H1 (cell line): ENCODE data around the gene GTF2F1. TPM values are rescaled to one million over a fixed set of nuclear protein-coding genes. Genes with fewer than 3 reads are reported as not detected.

Source experiments
- CTCF ChIA-PET: fragments of 300-600 bp; sonication (Branson Sonifier 250); formaldehyde crosslinking; loops from one replicate; lab custom pipeline; 2021; ENCODE audit not compliant: partially characterized antibody; lab: Charles Lee
- POLR2A ChIA-PET: fragments of 300-600 bp; sonication (Branson Sonifier 250); formaldehyde crosslinking; loops from one replicate; lab custom pipeline; 2021; ENCODE audit warnings: inconsistent platforms; ENCODE audit not compliant: partially characterized antibody; lab: Charles Lee
- DNase-seq, 2 experiments: peaks; one replicate each; pipeline versions ENCODE4 v3.0.0 to v3.0.0-alpha.2; 2010 to 2022; ENCODE audit warnings: low spot score in 2 of 2, low read depth in 1 of 2, mixed read lengths in 1 of 2
- FAIRE-seq: peaks from 2 replicates; lab custom pipeline; 2011; peaks lifted over from hg19 to GRCh38; lab: Jason Lieb, UNC
- H2AFZ ChIP-seq: 2 replicates; pipeline ENCODE4 v1.8.1; 2012; ENCODE audit warnings: low read length, inconsistent platforms
- H2AK5ac ChIP-seq: 2 replicates; pipeline ENCODE4 v1.6.1; 2013; ENCODE audit warnings: low read depth, low read length
- H2BK120ac ChIP-seq: replicated peaks from 2 replicates; pipeline ENCODE3; 2013; ENCODE audit warnings: low read depth, low read length, inconsistent platforms
- H2BK12ac ChIP-seq: 2 replicates; pipeline ENCODE4 v1.6.1; 2013; ENCODE audit warnings: low read depth, low read length
- H2BK15ac ChIP-seq: 2 replicates; pipeline ENCODE4 v1.6.1; 2013; ENCODE audit warnings: low read length
- H2BK20ac ChIP-seq: 2 replicates; pipeline ENCODE4 v1.6.1; 2013; ENCODE audit warnings: low read length
- H2BK5ac ChIP-seq: 2 replicates; pipeline ENCODE4 v1.6.1; 2013; ENCODE audit warnings: low read depth, low read length
- H3K14ac ChIP-seq: 2 replicates; pipeline ENCODE4 v1.6.1; 2013; ENCODE audit warnings: inconsistent platforms; ENCODE audit not compliant: insufficient read length
- H3K18ac ChIP-seq: 2 replicates; pipeline ENCODE4 v1.6.1; 2013; ENCODE audit warnings: low read length; ENCODE audit errors: extremely low read depth
- H3K23ac ChIP-seq: 2 replicates; pipeline ENCODE4 v1.6.1; 2013; ENCODE audit warnings: inconsistent platforms; ENCODE audit not compliant: insufficient read length
- H3K23me2 ChIP-seq: 2 replicates; pipeline ENCODE4 v1.6.1; 2013; ENCODE audit warnings: low read depth, low read length
- H3K27ac ChIP-seq: 2 replicates; pipeline ENCODE4 v1.6.1; 2011; ENCODE audit warnings: low read depth, low read length, inconsistent platforms
- H3K27me3 ChIP-seq, 4 experiments: replicated peaks in 1 of 4; 1 replicate in 1 of 4; 2 replicates in 3 of 4; pipeline versions ENCODE4 v1.6.1 to v1.8.1; 2011 to 2013; ENCODE audit warnings: low read length in 3 of 4, mild to moderate bottlenecking in 3 of 4, inconsistent platforms in 2 of 4, mixed read lengths in 2 of 4, moderate library complexity in 1 of 4; ENCODE audit not compliant: control insufficient read depth in 3 of 4, insufficient read depth in 3 of 4; ENCODE audit errors: extremely low read depth in 1 of 4
- H3K36me3 ChIP-seq, 4 experiments: 2 replicates each; pipeline versions ENCODE4 v1.6.1 to v1.8.1; 2011 to 2013; ENCODE audit warnings: mild to moderate bottlenecking in 4 of 4, low read length in 3 of 4, moderate library complexity in 2 of 4, control low read depth in 1 of 4, inconsistent platforms in 1 of 4; ENCODE audit not compliant: insufficient read depth in 4 of 4, control insufficient read depth in 2 of 4
- H3K4ac ChIP-seq: replicated peaks from 2 replicates; pipeline ENCODE3; 2013; ENCODE audit warnings: low read length, low read depth, mixed read lengths, inconsistent platforms; ENCODE audit not compliant: insufficient read length
- H3K4me1 ChIP-seq, 4 experiments: replicated peaks in 1 of 4; 1 replicate in 1 of 4; 2 replicates in 3 of 4; pipeline versions ENCODE4 v1.6.1 to v1.8.1; 2011 to 2013; ENCODE audit warnings: low read length in 3 of 4, inconsistent platforms in 2 of 4, mixed read lengths in 1 of 4; ENCODE audit not compliant: insufficient read depth in 4 of 4, control insufficient read depth in 3 of 4
- H3K4me2 ChIP-seq, 2 experiments: 2 replicates each; pipeline versions ENCODE4 v1.6.1 to v1.8.1; 2011 to 2013; ENCODE audit warnings: low read depth in 2 of 2, low read length in 2 of 2, control low read depth in 1 of 2, inconsistent platforms in 1 of 2, mild to moderate bottlenecking in 1 of 2; ENCODE audit not compliant: insufficient read depth in 1 of 2
- H3K4me3 ChIP-seq, 4 experiments: fragments of 200-600, 300-600 bp in 1 of 4; sonication (generic), shearing (Covaris generic), sonication (Bioruptor Twin) in 1 of 4; 2 replicates each; pipeline versions ENCODE4 v1.5.1 to v1.8.1; 2011 to 2016; ENCODE audit warnings: low read length in 4 of 4, low read depth in 3 of 4, control low read depth in 2 of 4, inconsistent platforms in 2 of 4, mild to moderate bottlenecking in 2 of 4, mixed read lengths in 1 of 4, moderate library complexity in 1 of 4; ENCODE audit not compliant: insufficient read depth in 2 of 4; ENCODE audit errors: extremely low read depth in 1 of 4
- H3K56ac ChIP-seq: replicated peaks from 2 replicates; pipeline ENCODE3; 2013; ENCODE audit warnings: low read depth, mild to moderate bottlenecking, mixed read lengths, low read length, inconsistent platforms; ENCODE audit not compliant: insufficient read length
- H3K79me1 ChIP-seq: 2 replicates; pipeline ENCODE4 v1.6.1; 2013; ENCODE audit warnings: low read depth, low read length, control low read depth
- H3K79me2 ChIP-seq, 2 experiments: 2 replicates each; pipeline versions ENCODE4 v1.6.1 to v1.8.1; 2012 to 2013; ENCODE audit warnings: low read length in 2 of 2, mild to moderate bottlenecking in 2 of 2, inconsistent platforms in 1 of 2; ENCODE audit not compliant: insufficient read depth in 2 of 2, control insufficient read depth in 1 of 2
- H3K9ac ChIP-seq, 4 experiments: replicated peaks in 1 of 4; 1 replicate in 1 of 4; 2 replicates in 3 of 4; pipeline versions ENCODE4 v1.6.1 to v1.8.1; 2011 to 2013; ENCODE audit warnings: low read depth in 3 of 4, low read length in 3 of 4, control low read depth in 2 of 4, mild to moderate bottlenecking in 2 of 4, moderate library complexity in 2 of 4, inconsistent platforms in 1 of 4; ENCODE audit errors: extremely low read depth in 1 of 4
- H3K9me3 ChIP-seq, 2 experiments: 2 replicates each; pipeline versions ENCODE4 v1.6.1 to v1.8.1; 2012 to 2013; ENCODE audit warnings: mild to moderate bottlenecking in 2 of 2, moderate library complexity in 2 of 2, control low read depth in 1 of 2, inconsistent platforms in 1 of 2, low read depth in 1 of 2, low read length in 1 of 2, mixed read lengths in 1 of 2; ENCODE audit not compliant: insufficient read depth in 2 of 2
- H4K20me1 ChIP-seq, 2 experiments: replicated peaks in 1 of 2; 2 replicates each; pipeline versions ENCODE3 to v1.8.1; 2011 to 2013; ENCODE audit warnings: inconsistent platforms in 2 of 2, low read length in 2 of 2, mild to moderate bottlenecking in 1 of 2; ENCODE audit not compliant: insufficient read depth in 2 of 2, control insufficient read depth in 1 of 2
- H4K5ac ChIP-seq: 2 replicates; pipeline ENCODE4 v1.6.1; 2013; ENCODE audit warnings: low read length, low read depth, mixed read lengths, inconsistent platforms; ENCODE audit not compliant: insufficient read length
- H4K8ac ChIP-seq: 2 replicates; pipeline ENCODE4 v1.8.0; 2013; ENCODE audit warnings: mild to moderate bottlenecking, moderate library complexity, low read length, inconsistent platforms; ENCODE audit not compliant: insufficient read depth; ENCODE audit errors: extremely low read depth
- H4K91ac ChIP-seq: replicated peaks from 2 replicates; pipeline ENCODE3; 2013; ENCODE audit warnings: low read length, mixed read lengths, inconsistent platforms; ENCODE audit not compliant: insufficient read length
- BCL11A ChIP-seq, 2 experiments: IDR thresholded peaks; one replicate each; pipeline ENCODE4 v1.6.1; 2011; ENCODE audit warnings: low read depth in 2 of 2, low read length in 2 of 2, mild to moderate bottlenecking in 2 of 2
- CEBPB ChIP-seq: IDR thresholded peaks from 2 replicates; pipeline ENCODE4 v1.6.1; 2012; ENCODE audit warnings: low read depth, low read length
- CREB1 ChIP-seq: IDR thresholded peaks from 2 replicates; pipeline ENCODE4 v1.6.1; 2012; ENCODE audit warnings: inconsistent platforms
- HDAC6 ChIP-seq: IDR thresholded peaks from one replicate; pipeline ENCODE4 v1.7.1; 2012; ENCODE audit warnings: low read depth, mild to moderate bottlenecking, inconsistent platforms, low read length, moderate library complexity
- KDM1A ChIP-seq: fragments of 200-600, 300-600 bp; sonication (generic); IDR thresholded peaks from 2 replicates; pipeline ENCODE4 v1.7.1; 2016; ENCODE audit warnings: mild to moderate bottlenecking, low read length, borderline replicate concordance
- PHF8 ChIP-seq: fragments of 200-600 bp; sonication (generic); conservative IDR thresholded peaks from 2 replicates; pipeline ENCODE4 v1.7.1; 2012; ENCODE audit warnings: low read depth, mild to moderate bottlenecking, inconsistent platforms, low read length, moderate library complexity
- RBBP5 ChIP-seq: IDR thresholded peaks from 2 replicates; pipeline ENCODE4 v1.7.1; 2012; ENCODE audit warnings: low read depth, mild to moderate bottlenecking, inconsistent platforms, low read length, moderate library complexity, borderline replicate concordance
- RNF2 ChIP-seq: fragments of 200-900, 300-1000 bp; sonication (generic); IDR thresholded peaks from 2 replicates; pipeline ENCODE4 v1.7.1; 2016; ENCODE audit warnings: borderline replicate concordance, low read depth, mild to moderate bottlenecking, antibody characterized with exemption, low read length; ENCODE audit not compliant: poor library complexity, severe bottlenecking; ENCODE audit errors: missing control alignments
- SIX5 ChIP-seq: IDR thresholded peaks from 2 replicates; pipeline ENCODE4 v1.6.1; 2011; ENCODE audit warnings: mild to moderate bottlenecking, low read depth, low read length
- TAF1 ChIP-seq: IDR thresholded peaks from 2 replicates; pipeline ENCODE4 v1.6.1; 2011; ENCODE audit warnings: mild to moderate bottlenecking, low read depth, low read length
- WGBS, 2 experiments: shearing (Covaris generic) in 1 of 2; methylation state at CpG; one replicate each; pipeline versions ENCODE4 v1.1.6 to v1.1.7; 2013 to 2015; ENCODE audit warnings: low lambda C conversion rate in 2 of 2, mixed read lengths in 2 of 2, inconsistent platforms in 1 of 2, low coverage in 1 of 2, missing lambda C conversion rate in 1 of 2; ENCODE audit not compliant: insufficient replicate concordance in 2 of 2, insufficient coverage in 1 of 2, insufficient read length in 1 of 2; ENCODE audit errors: extremely low coverage in 1 of 2, missing lambda C conversion rate in 1 of 2; 5-methylcytosine and 5-hydroxymethylcytosine counted together
- polyA plus RNA-seq, 7 experiments: library from polyadenylated mRNA; depleted of rRNA in 3 of 7; stranded (reverse) in 5 of 7; unstranded in 2 of 7; fragments of >200 nt in 5 of 7; fragments of 200-250 nt in 2 of 7; gene quantifications; 1 replicate in 5 of 7; 2 replicates in 1 of 7; 4 replicates in 1 of 7; pipeline versions ENCODE4 v1.2.1 to v1.2.3, GENCODE V29; 2011 to 2013; ENCODE audit warnings: missing spikeins in 2 of 7, mixed read lengths in 2 of 7
- total RNA-seq: library from RNA; stranded (reverse); fragmentation: NEBNext Ultra II Directional; extraction: Animal tissue kit (Norgen Biotek cat#: 25700); gene quantifications from 2 replicates; pipeline ENCODE4 v1.2.1, GENCODE V29; 2021

The GTF2F1 gene
- total and polyA plus RNA-seq, 2 of the 8 experiments (the other 6 are each of a cell fraction or from before 2014, with no cell fraction given): 29.3 to 56.3 TPM

DNA sequence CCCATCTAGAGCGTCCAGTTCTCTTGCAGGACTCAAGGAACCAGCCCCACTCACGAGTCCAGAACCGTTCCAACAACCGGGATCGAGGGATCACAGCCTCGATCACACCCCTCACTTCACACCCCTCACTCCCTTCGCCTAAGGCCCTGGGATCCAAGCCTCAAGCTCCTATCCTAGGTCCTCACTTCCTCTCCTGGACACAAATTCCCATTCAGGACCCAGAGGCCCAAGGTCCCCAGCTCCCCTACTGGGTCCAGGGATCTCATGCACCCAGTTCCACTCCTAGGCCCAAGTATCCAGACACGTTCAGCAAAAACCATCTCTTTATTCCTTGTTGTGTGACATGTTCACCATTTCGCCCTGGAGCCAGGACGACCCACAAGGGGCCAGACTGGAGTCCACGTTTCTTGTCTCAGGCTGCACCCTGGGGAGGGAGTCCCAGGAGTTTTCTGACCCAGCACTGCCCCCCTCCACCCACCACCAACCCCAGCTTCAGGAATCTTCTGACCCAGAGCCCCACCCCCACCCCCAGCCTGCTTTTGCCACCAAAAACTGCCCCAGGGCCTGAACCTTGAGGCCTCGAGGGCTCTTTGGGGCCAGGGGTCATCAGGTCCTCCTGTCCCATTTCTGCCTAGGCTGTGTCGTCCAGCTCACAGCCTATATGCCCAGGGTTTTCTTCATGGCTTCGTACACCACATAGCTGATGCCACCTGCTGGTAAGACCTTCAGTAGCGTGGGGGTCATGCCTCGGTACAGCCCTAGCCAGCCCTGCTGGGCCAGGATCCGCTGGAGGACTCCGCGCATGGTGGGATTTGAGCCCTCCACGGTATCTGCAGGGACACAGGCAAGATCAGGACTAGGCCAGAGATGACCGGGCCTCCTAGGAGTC lies 33.0 kb upstream of the GTF2F1 start:
- 0 out of 2 replicates have a peak overlapping the region, but pooled peaks have one; percentile 6 for H2AFZ ChIP-seq
- FAIRE-seq (no peak), DNase-seq (no peak)
- 0 out of 2 replicates have a peak overlapping the region, but pooled peaks have one; percentile 72 for H2BK15ac ChIP-seq
- H3K4me3 ChIP-seq: peak overlapping the region in 1 of 4 experiments; percentile 21; a peak in 1 of 8 replicates
- H4K91ac ChIP-seq: peak overlapping the region; percentile 93
- H2AK5ac ChIP-seq: peak overlapping the region; percentile 91
- 94% methylated on average over 21 of the region's 21 CpGs; no CpG with 5 or more reads in 1 of the 2 experiments for WGBS, 2 experiments
- H3K18ac ChIP-seq: peak overlapping the region; percentile 67; the same call in 1 of the 2 replicates
- no peak overlapping the region for H3K23ac ChIP-seq
- H2BK5ac ChIP-seq: no peak overlapping the region
- H3K79me1 ChIP-seq: peaks cover 2% of the 10 kb centered on the region; the same call in 1 of the 2 replicates
- H3K9me3 ChIP-seq: peaks cover 0 to 5% of the 10 kb centered on the region in 2 experiments; a peak in 2 of 4 replicates
- H4K8ac ChIP-seq: peak overlapping the region; percentile 66
- peak overlapping the region; percentile 71; the same call in 1 of the 2 replicates for H2BK12ac ChIP-seq
- peak overlapping the region; percentile 90 for H2BK120ac ChIP-seq
- H3K27me3 ChIP-seq: peaks cover 0 to 6% (median 0%) of the 10 kb centered on the region in 4 experiments; a peak in 2 of 7 replicates
- H4K5ac ChIP-seq: peak overlapping the region; percentile 73
- H2BK20ac ChIP-seq: no peak overlapping the region
- peak overlapping the region; percentile 48 for H3K4ac ChIP-seq
- H3K9ac ChIP-seq: no peak overlapping the region
- H3K23me2 ChIP-seq: peaks cover 8% of the 10 kb centered on the region
- POLR2A ChIA-PET: interaction anchor here (0.6 to 2.3 kb wide), 9 partner anchors 10 to 154 kb away, joined by 3 to 15 read pairs (median 5); partner anchors contain the start of genes ALKBH7, GTF2F1, SLC25A23 and TUBB4A
- H3K79me2 ChIP-seq: peaks cover 32% of the 10 kb centered on the region in 2 experiments
- peaks cover 0 to 4% (median 0%) of the 10 kb centered on the region in 4 experiments; a peak in 2 of 7 replicates for H3K4me1 ChIP-seq
- CTCF ChIA-PET: interaction anchor here (0.6 to 1.6 kb wide), 5 partner anchors 8 to 56 kb away, joined by 3 to 7 read pairs (median 3); partner anchors contain the start of genes ALKBH7, DENND1C and SLC25A41
- H4K20me1 ChIP-seq: peaks cover 30 to 31% of the 10 kb centered on the region in 2 experiments
- H3K4me2 ChIP-seq: 0 out of 4 replicates have a peak overlapping the region, but pooled peaks of 1 of the 2 experiments have one; percentile 10
- H3K56ac ChIP-seq: peak overlapping the region; percentile 28
- H3K36me3 ChIP-seq: peaks cover 7 to 14% (median 12%) of the 10 kb centered on the region in 4 experiments; a peak in 7 of 8 replicates
- no peak overlapping the region for H3K14ac ChIP-seq
- no peak overlapping the region for H3K27ac ChIP-seq
- TF ChIP-seq BCL11A (IDR thresholded peaks at IDR 0.05; ENCODE audit: low read depth in 2 of 2, low read length in 2 of 2) (no peak), PHF8 (no peak), RBBP5 (no peak), KDM1A (peak; percentile 50; the same call in 1 of the 2 replicates), TAF1 (no peak), RNF2 (peak; percentile 90), HDAC6 (no peak), CEBPB (no peak), SIX5 (no peak), CREB1 (no peak)
